GM18520 (cell line): ENCODE measurements around the gene MUSK.

Experiments
- ATAC-seq: cut with Tn5 transposase; IDR thresholded peaks from one replicate; pipeline ENCODE4 v1.9.1; 2021; ENCODE audit not compliant: unreplicated experiment

Gene MUSK

GRCh38 chr9:110668570-110669167 is at the start of gene MUSK:
Gene MUSK (plus strand): TSS chr9:110668791. CDS start chr9:110668905, 114 bp downstream.
- no peak for ATAC-seq

- no peak for ATAC-seq
These were observed 48.8 kb upstream of the MUSK start for GRCh38 chr9:110619831-110620230.

- no peak for ATAC-seq
These were observed 47.9 kb upstream of the MUSK start for GRCh38 chr9:110620726-110621125.

- ATAC-seq, result no peak
These were observed 46.2 kb upstream of the MUSK start for GRCh38 chr9:110622368-110622767.

- ATAC-seq, result no peak
These were observed 45.0 kb upstream of the MUSK start for GRCh38 chr9:110623462-110624025.

- peak; percentile 95 for ATAC-seq
These were observed 42.3 kb upstream of the MUSK start for GRCh38 chr9:110626101-110626829.

- no peak for ATAC-seq
These were observed 33.0 kb upstream of the MUSK start for GRCh38 chr9:110635589-110635988.

- no peak for ATAC-seq
These were observed 30.1 kb upstream of the MUSK start for GRCh38 chr9:110638381-110638954.

- no peak for ATAC-seq
These were observed 27.9 kb upstream of the MUSK start for GRCh38 chr9:110640736-110641135.

GRCh38 chr9:110641293-110641692 is 27.3 kb upstream of the MUSK start:
- ATAC-seq, result no peak

GRCh38 chr9:110648696-110649095 is 19.9 kb upstream of the MUSK start:
- no peak for ATAC-seq

- no peak for ATAC-seq
These were observed 18.3 kb upstream of the MUSK start for GRCh38 chr9:110650261-110650660.

GRCh38 chr9:110650991-110651411 is 17.6 kb upstream of the MUSK start:
- ATAC-seq, result no peak

GRCh38 chr9:110655754-110656641 is 12.6 kb upstream of the MUSK start:
- ATAC-seq, result no peak

GRCh38 chr9:110659891-110660541 is 8.6 kb upstream of the MUSK start:
- no peak for ATAC-seq

GRCh38 chr9:110669433-110669832 is 842 bp downstream of the MUSK start:
- ATAC-seq, result no peak

GRCh38 chr9:110671849-110672248 is 3.3 kb downstream of the MUSK start:
- ATAC-seq, result no peak

- ATAC-seq, result no peak
These were observed 4.4 kb downstream of the MUSK start for GRCh38 chr9:110672873-110673510.

- ATAC-seq, result no peak
These were observed 18.9 kb downstream of the MUSK start for GRCh38 chr9:110687497-110687896.

GRCh38 chr9:110688329-110688728 is 19.7 kb downstream of the MUSK start:
- ATAC-seq, result no peak
